Tibial nerve (tissue), 4 donors: ENCODE data around the gene LRRC73.

Source experiments
- CTCF ChIP-seq, 5 experiments: fragments of 200-600 bp in 3 of 5; fragments of 450-650 bp in 2 of 5; sonication (generic) in 3 of 5; IDR thresholded peaks; one replicate each; pipeline ENCODE4 v1.5.1; 2016 to 2019; ENCODE audit warnings: antibody characterized with exemption in 5 of 5, mild to moderate bottlenecking in 3 of 5, moderate library complexity in 2 of 5
- EP300 ChIP-seq, 2 donors: sonication (generic); formaldehyde crosslinking; IDR thresholded peaks; one replicate each; pipeline ENCODE4 v1.6.1; 2017; ENCODE audit warnings: antibody characterized with exemption in 2 of 2, mild to moderate bottlenecking in 1 of 2
- POLR2A ChIP-seq, 2 donors: fragments of 450-650 bp; IDR thresholded peaks; one replicate each; pipeline ENCODE4 v1.6.1; 2017; ENCODE audit warnings: antibody characterized with exemption in 2 of 2, mild to moderate bottlenecking in 2 of 2, moderate library complexity in 2 of 2

GRCh38 chr6:43459535-43459934, 50.6 kb downstream of the LRRC73 start:
- TF ChIP-seq CTCF (IDR thresholded peaks at IDR 0.05) (no peak), POLR2A (IDR thresholded peaks at IDR 0.05) (no peak), EP300 (IDR thresholded peaks at IDR 0.05) (no peak)
